HepG2 (cell line): Measurements from ENCODE around the gene DACT2. TPM values are rescaled to one million over a fixed set of nuclear protein-coding genes. Genes with fewer than 3 reads are reported as not detected.

Experiments
- EHMT2 ChIP-seq: fragments of 200-600 bp; sonication (generic); IDR thresholded peaks from 2 replicates; pipeline ENCODE4 v1.7.0; 2017; ENCODE audit warnings: antibody characterized with exemption, low read depth, low read length, borderline replicate concordance
- ETV6 ChIP-seq: sonication (generic); formaldehyde crosslinking; conservative IDR thresholded peaks from 2 replicates; pipeline ENCODE4 v1.4.0; 2020; ENCODE audit warnings: missing genetic modification reagents
- FIP1L1 ChIP-seq: fragments of 200-400 bp; formaldehyde crosslinking; IDR thresholded peaks from 2 replicates; pipeline ENCODE4 v1.6.1; 2018; ENCODE audit warnings: low read depth, mild to moderate bottlenecking, low read length, moderate library complexity, borderline replicate concordance; ENCODE audit not compliant: insufficient read depth
- FOSL2 ChIP-seq: sonication (generic); formaldehyde crosslinking; IDR thresholded peaks from 2 replicates; pipeline ENCODE4 v1.4.0; 2020; ENCODE audit warnings: missing genetic modification reagents
- GTF2F1 ChIP-seq: fragments of 150-350 bp; IDR thresholded peaks from 2 replicates; pipeline ENCODE4 v1.6.1; 2014; ENCODE audit warnings: low read length
- KDM2A ChIP-seq: sonication (generic); formaldehyde crosslinking; IDR thresholded peaks from 2 replicates; pipeline ENCODE4 v1.4.0; 2020; ENCODE audit warnings: low read depth, missing genetic modification reagents, borderline replicate concordance
- KLF13 ChIP-seq: sonication (generic); formaldehyde crosslinking; IDR thresholded peaks from 2 replicates; pipeline ENCODE4 v1.4.0; 2020; ENCODE audit warnings: mild to moderate bottlenecking, missing genetic modification reagents
- MEIS2 ChIP-seq: sonication (generic); formaldehyde crosslinking; IDR thresholded peaks from 2 replicates; pipeline ENCODE4 v1.9.0; 2021; ENCODE audit warnings: mild to moderate bottlenecking, missing genetic modification reagents
- MIER3 ChIP-seq: IDR thresholded peaks from 2 replicates; pipeline ENCODE4 v1.6.1; 2016; ENCODE audit warnings: missing compliant biosample characterization, borderline replicate concordance
- PRMT3 ChIP-seq: sonication (generic); formaldehyde crosslinking; IDR thresholded peaks from 2 replicates; pipeline ENCODE4 v1.8.1; 2022; ENCODE audit warnings: low read depth, mild to moderate bottlenecking, moderate library complexity, missing genetic modification reagents, borderline replicate concordance
- SIN3B ChIP-seq: fragments of 150-350 bp; IDR thresholded peaks from 2 replicates; pipeline ENCODE4 v1.6.1; 2014; ENCODE audit warnings: low read length
- YY1 ChIP-seq: IDR thresholded peaks from 2 replicates; pipeline ENCODE4 v1.6.1; 2011; ENCODE audit warnings: low read length, low read depth, moderate library complexity, mild to moderate bottlenecking; ENCODE audit not compliant: insufficient read depth, insufficient replicate concordance
- ZEB1 ChIP-seq: IDR thresholded peaks from 2 replicates; pipeline ENCODE4 v1.6.1; 2012; ENCODE audit warnings: mild to moderate bottlenecking, low read depth, inconsistent platforms; ENCODE audit not compliant: insufficient replicate concordance
- ZNF83 ChIP-seq: sonication (generic); formaldehyde crosslinking; IDR thresholded peaks from 2 replicates; pipeline ENCODE4 v1.4.0; 2020; ENCODE audit warnings: missing genetic modification reagents, mild to moderate bottlenecking, borderline replicate concordance
- ZSCAN22 ChIP-seq: sonication (generic); formaldehyde crosslinking; IDR thresholded peaks from 2 replicates; pipeline ENCODE4 v1.4.0; 2020; ENCODE audit warnings: mild to moderate bottlenecking, missing genetic modification reagents
- polyA plus RNA-seq, 8 experiments: library from polyadenylated mRNA; depleted of rRNA in 3 of 8; stranded (reverse) in 7 of 8; unstranded in 1 of 8; fragments of >200 nt; fragmentation: Illumina TruSeq in 4 of 8; extraction: Trizol in 4 of 8; gene quantifications; 2 replicates each; pipeline versions ENCODE4 v1.2.1 to v1.2.3, GENCODE V29; 2011 to 2016; ENCODE audit warnings: low read depth in 4 of 8, missing spikeins in 1 of 8, mixed read lengths in 1 of 8; ENCODE audit not compliant: insufficient read depth in 1 of 8
- total RNA-seq, 5 experiments: library from RNA; depleted of rRNA; stranded (reverse); fragments of >200 nt; fragmentation: Illumina TruSeq; extraction: Trizol; gene quantifications; 2 replicates each; pipeline ENCODE4 v1.2.3, GENCODE V29; 2016; ENCODE audit warnings: low read depth in 1 of 5
- TF ChIP-seq, protein P1 (sequence below): sonication (generic); formaldehyde crosslinking; IDR thresholded peaks from 2 replicates; pipeline ENCODE4 v1.4.0; 2020; ENCODE audit warnings: missing genetic modification reagents
- TF ChIP-seq, protein P2 (sequence below): sonication (generic); formaldehyde crosslinking; IDR thresholded peaks from 2 replicates; pipeline ENCODE4 v1.5.0; 2020; ENCODE audit warnings: missing genetic modification reagents
- TF ChIP-seq, protein P3 (sequence below): sonication (generic); formaldehyde crosslinking; IDR thresholded peaks from 2 replicates; pipeline ENCODE4 v1.9.0; 2021; ENCODE audit warnings: missing genetic modification reagents, mild to moderate bottlenecking, borderline replicate concordance
- TF ChIP-seq, protein P4 (sequence below): sonication (generic); formaldehyde crosslinking; conservative IDR thresholded peaks from 2 replicates; pipeline ENCODE4 v1.4.0; 2020; ENCODE audit warnings: missing genetic modification reagents

Gene DACT2
- total and polyA plus RNA-seq, 2 of the 13 experiments (the other 11 are each of a cell fraction or from before 2014, with no cell fraction given) = 0.15 TPM; not detected in 1

DNA sequence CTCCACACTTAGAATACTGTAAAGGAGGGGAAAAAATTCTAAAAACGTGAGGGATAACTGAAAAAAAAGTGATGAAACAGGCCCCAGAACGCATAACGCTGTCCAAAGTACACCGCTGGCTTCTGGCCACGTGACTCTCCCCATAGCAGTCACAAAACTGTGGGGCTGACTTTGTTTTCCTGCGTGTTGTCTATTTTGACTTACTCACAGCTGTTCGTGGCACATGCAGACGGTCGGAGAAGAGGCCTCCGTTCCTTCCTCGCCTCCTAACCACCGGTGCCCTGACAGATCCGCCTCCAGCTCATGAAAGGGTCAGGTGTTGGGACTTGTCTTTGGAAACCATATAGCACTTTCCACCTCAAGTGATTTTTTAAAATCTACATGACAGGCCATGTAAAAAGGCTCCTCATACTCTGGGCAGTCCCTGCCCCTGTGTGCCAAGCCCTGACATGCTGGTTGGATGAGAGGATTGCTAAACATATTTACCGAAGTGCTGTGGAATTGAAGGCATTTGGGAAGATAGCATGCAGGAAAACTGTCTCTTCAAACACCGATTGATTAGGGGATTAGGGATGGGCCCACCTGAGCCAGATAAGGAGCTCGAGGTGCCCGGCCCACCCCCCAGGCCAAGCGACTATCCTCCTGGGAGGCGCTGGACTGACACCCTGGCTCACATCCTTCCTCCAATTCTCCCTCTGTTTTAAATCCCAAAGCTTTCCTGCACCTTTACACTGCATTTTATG is 54.8 kb downstream of the DACT2 start (continued):
- TF ChIP-seq GTF2F1 (no peak), MEIS2 (CRISPR knock-in tag) (no peak), SIN3B (no peak), MIER3 (CRISPR knock-in tag) (peak; percentile 36; the same call in 1 of the 2 replicates), KLF13 (CRISPR knock-in tag) (no peak; the same call in 1 of the 2 replicates), ETV6 (CRISPR knock-in tag) (no peak), YY1 (no peak), PRMT3 (no peak), EHMT2 (no peak), KDM2A (CRISPR knock-in tag) (peak; percentile 27; the same call in 1 of the 2 replicates), ZEB1 (peak; percentile 35), ZSCAN22 (CRISPR knock-in tag) (no peak), ZNF83 (CRISPR knock-in tag) (0 out of 2 replicates have a peak, but pooled peaks have one; percentile 55), FOSL2 (0 out of 2 replicates have a peak, but pooled peaks have one; percentile 44), FIP1L1 (no peak)
- TF ChIP-seq, protein P1, sequence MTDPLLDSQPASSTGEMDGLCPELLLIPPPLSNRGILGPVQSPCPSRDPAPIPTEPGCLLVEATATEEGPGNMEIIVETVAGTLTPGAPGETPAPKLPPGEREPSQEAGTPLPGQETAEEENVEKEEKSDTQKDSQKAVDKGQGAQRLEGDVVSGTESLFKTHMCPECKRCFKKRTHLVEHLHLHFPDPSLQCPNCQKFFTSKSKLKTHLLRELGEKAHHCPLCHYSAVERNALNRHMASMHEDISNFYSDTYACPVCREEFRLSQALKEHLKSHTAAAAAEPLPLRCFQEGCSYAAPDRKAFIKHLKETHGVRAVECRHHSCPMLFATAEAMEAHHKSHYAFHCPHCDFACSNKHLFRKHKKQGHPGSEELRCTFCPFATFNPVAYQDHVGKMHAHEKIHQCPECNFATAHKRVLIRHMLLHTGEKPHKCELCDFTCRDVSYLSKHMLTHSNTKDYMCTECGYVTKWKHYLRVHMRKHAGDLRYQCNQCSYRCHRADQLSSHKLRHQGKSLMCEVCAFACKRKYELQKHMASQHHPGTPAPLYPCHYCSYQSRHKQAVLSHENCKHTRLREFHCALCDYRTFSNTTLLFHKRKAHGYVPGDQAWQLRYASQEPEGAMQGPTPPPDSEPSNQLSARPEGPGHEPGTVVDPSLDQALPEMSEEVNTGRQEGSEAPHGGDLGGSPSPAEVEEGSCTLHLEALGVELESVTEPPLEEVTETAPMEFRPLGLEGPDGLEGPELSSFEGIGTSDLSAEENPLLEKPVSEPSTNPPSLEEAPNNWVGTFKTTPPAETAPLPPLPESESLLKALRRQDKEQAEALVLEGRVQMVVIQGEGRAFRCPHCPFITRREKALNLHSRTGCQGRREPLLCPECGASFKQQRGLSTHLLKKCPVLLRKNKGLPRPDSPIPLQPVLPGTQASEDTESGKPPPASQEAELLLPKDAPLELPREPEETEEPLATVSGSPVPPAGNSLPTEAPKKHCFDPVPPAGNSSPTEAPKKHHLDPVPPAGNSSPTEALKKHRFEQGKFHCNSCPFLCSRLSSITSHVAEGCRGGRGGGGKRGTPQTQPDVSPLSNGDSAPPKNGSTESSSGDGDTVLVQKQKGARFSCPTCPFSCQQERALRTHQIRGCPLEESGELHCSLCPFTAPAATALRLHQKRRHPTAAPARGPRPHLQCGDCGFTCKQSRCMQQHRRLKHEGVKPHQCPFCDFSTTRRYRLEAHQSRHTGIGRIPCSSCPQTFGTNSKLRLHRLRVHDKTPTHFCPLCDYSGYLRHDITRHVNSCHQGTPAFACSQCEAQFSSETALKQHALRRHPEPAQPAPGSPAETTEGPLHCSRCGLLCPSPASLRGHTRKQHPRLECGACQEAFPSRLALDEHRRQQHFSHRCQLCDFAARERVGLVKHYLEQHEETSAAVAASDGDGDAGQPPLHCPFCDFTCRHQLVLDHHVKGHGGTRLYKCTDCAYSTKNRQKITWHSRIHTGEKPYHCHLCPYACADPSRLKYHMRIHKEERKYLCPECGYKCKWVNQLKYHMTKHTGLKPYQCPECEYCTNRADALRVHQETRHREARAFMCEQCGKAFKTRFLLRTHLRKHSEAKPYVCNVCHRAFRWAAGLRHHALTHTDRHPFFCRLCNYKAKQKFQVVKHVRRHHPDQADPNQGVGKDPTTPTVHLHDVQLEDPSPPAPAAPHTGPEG (CRISPR knock-in tag) = 0 out of 2 replicates have a peak, but pooled peaks have one; percentile 4
- TF ChIP-seq, protein P2, sequence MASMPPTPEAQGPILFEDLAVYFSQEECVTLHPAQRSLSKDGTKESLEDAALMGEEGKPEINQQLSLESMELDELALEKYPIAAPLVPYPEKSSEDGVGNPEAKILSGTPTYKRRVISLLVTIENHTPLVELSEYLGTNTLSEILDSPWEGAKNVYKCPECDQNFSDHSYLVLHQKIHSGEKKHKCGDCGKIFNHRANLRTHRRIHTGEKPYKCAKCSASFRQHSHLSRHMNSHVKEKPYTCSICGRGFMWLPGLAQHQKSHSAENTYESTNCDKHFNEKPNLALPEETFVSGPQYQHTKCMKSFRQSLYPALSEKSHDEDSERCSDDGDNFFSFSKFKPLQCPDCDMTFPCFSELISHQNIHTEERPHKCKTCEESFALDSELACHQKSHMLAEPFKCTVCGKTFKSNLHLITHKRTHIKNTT (CRISPR knock-in tag) = no peak
- TF ChIP-seq, protein P3, sequence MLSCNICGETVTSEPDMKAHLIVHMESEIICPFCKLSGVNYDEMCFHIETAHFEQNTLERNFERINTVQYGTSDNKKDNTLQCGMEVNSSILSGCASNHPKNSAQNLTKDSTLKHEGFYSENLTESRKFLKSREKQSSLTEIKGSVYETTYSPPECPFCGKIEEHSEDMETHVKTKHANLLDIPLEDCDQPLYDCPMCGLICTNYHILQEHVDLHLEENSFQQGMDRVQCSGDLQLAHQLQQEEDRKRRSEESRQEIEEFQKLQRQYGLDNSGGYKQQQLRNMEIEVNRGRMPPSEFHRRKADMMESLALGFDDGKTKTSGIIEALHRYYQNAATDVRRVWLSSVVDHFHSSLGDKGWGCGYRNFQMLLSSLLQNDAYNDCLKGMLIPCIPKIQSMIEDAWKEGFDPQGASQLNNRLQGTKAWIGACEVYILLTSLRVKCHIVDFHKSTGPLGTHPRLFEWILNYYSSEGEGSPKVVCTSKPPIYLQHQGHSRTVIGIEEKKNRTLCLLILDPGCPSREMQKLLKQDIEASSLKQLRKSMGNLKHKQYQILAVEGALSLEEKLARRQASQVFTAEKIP (CRISPR knock-in tag) = no peak
- TF ChIP-seq, protein P4, sequence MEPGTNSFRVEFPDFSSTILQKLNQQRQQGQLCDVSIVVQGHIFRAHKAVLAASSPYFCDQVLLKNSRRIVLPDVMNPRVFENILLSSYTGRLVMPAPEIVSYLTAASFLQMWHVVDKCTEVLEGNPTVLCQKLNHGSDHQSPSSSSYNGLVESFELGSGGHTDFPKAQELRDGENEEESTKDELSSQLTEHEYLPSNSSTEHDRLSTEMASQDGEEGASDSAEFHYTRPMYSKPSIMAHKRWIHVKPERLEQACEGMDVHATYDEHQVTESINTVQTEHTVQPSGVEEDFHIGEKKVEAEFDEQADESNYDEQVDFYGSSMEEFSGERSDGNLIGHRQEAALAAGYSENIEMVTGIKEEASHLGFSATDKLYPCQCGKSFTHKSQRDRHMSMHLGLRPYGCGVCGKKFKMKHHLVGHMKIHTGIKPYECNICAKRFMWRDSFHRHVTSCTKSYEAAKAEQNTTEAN (CRISPR knock-in tag) = 0 out of 2 replicates have a peak, but pooled peaks have one; percentile 9
